Measurements from ENCODE around the gene EEF2K.
"Not testable (repeated sequence)": the region's sequence is repeated elsewhere in the genome, so short reads cannot be mapped to it uniquely, and the experiment has no call there.

EEF2K gene

GRCh38 chr16:22194707-22195444 is 11.2 kb upstream of the EEF2K start:
- H3K27me3 Mint-ChIP-seq: peaks cover 10% of the 10 kb centered on the region
- H3K27ac Mint-ChIP-seq: peak overlapping the region; percentile 5
- peaks cover 49% of the 10 kb centered on the region for H3K4me1 Mint-ChIP-seq (ENCODE audit: low read depth)
- H3K9me3 Mint-ChIP-seq: no peaks in the 10 kb centered on the region
- H3K36me3 Mint-ChIP-seq (ENCODE audit: low read depth): peaks cover 7% of the 10 kb centered on the region
- peak overlapping the region; percentile 67 for H3K4me3 Mint-ChIP-seq
- intact Hi-C loops (cut with micrococcal nuclease): loop anchor here (5.0 kb wide), 1 partner anchor 598 kb away; the partner anchor contains the start of gene METTL9

GRCh38 chr16:22195445-22195694 is 10.7 kb upstream of the EEF2K start:
- Mint-ChIP-seq H3K27me3 (peaks cover 10% of the 10 kb centered on the region), H3K4me3 (peak overlapping the region; percentile 67), H3K27ac (peak overlapping the region; percentile 5), H3K36me3 (ENCODE audit: low read depth) (peaks cover 7% of the 10 kb centered on the region), H3K9me3 (no peaks in the 10 kb centered on the region), H3K4me1 (ENCODE audit: low read depth) (peaks cover 46% of the 10 kb centered on the region)
- intact Hi-C loops (cut with micrococcal nuclease): no loop called here

- Mint-ChIP-seq H3K27me3 (peaks cover 10% of the 10 kb centered on the region), H3K27ac (peak overlapping the region; percentile 5), H3K4me1 (ENCODE audit: low read depth) (peaks cover 46% of the 10 kb centered on the region)
These were observed 10.2 kb upstream of the EEF2K start for GRCh38 chr16:22195695-22196558.

GRCh38 chr16:22196559-22197168 is 9.4 kb upstream of the EEF2K start:
- H3K27me3 Mint-ChIP-seq; H3K36me3 Mint-ChIP-seq (ENCODE audit: low read depth); H3K9me3 Mint-ChIP-seq; H3K27ac Mint-ChIP-seq; intact Hi-C loops (cut with micrococcal nuclease): not testable (repeated sequence)
- H3K4me3 Mint-ChIP-seq: peak overlapping the region; percentile 32
- peaks cover 46% of the 10 kb centered on the region for H3K4me1 Mint-ChIP-seq (ENCODE audit: low read depth)

More at GRCh38 chr16:22195695-22196558, 10.2 kb upstream of the EEF2K start:
- Mint-ChIP-seq H3K36me3 (ENCODE audit: low read depth) (peaks cover 5% of the 10 kb centered on the region), H3K4me3 (peak overlapping the region; percentile 67), H3K9me3 (no peaks in the 10 kb centered on the region)
- intact Hi-C loops (cut with micrococcal nuclease): no loop called here

- H3K27ac Mint-ChIP-seq: peak overlapping the region; percentile 90
- intact Hi-C loops (cut with micrococcal nuclease): no loop called here
- H3K4me3 Mint-ChIP-seq: no peak overlapping the region
- no peaks in the 10 kb centered on the region for H3K9me3 Mint-ChIP-seq
- H3K4me1 Mint-ChIP-seq (ENCODE audit: low read depth): peaks cover 32% of the 10 kb centered on the region
- H3K36me3 Mint-ChIP-seq (ENCODE audit: low read depth): no peaks in the 10 kb centered on the region
- H3K27me3 Mint-ChIP-seq: peaks cover 7% of the 10 kb centered on the region
These were observed 7.4 kb upstream of the EEF2K start for GRCh38 chr16:22198547-22199293.

GRCh38 chr16:22202261-22202637 is 3.8 kb upstream of the EEF2K start:
- Mint-ChIP-seq H3K4me3 (no peak overlapping the region), H3K27me3 (peaks cover 1% of the 10 kb centered on the region), H3K27ac (no peak overlapping the region), H3K4me1 (ENCODE audit: low read depth) (peaks cover 20% of the 10 kb centered on the region), H3K36me3 (ENCODE audit: low read depth) (peaks cover 12% of the 10 kb centered on the region), H3K9me3 (no peaks in the 10 kb centered on the region)
- intact Hi-C loops (cut with micrococcal nuclease): no loop called here

- peaks cover 29% of the 10 kb centered on the region for H3K4me1 Mint-ChIP-seq (ENCODE audit: low read depth)
- intact Hi-C loops (cut with micrococcal nuclease): no loop called here
These were observed 3.0 kb upstream of the EEF2K start for GRCh38 chr16:22203091-22203490.

GRCh38 chr16:22204091-22204655 is 1.9 kb upstream of the EEF2K start:
- intact Hi-C loops (cut with micrococcal nuclease): no loop called here
- H3K27ac Mint-ChIP-seq: no peak overlapping the region
- H3K9me3 Mint-ChIP-seq: no peaks in the 10 kb centered on the region
- no peaks in the 10 kb centered on the region for H3K27me3 Mint-ChIP-seq
- no peak overlapping the region for H3K4me3 Mint-ChIP-seq
- H3K36me3 Mint-ChIP-seq (ENCODE audit: low read depth): peaks cover 31% of the 10 kb centered on the region
- peaks cover 29% of the 10 kb centered on the region for H3K4me1 Mint-ChIP-seq (ENCODE audit: low read depth)

More at GRCh38 chr16:22203091-22203490, 3.0 kb upstream of the EEF2K start:
- H3K27me3 Mint-ChIP-seq: no peaks in the 10 kb centered on the region
- H3K27ac Mint-ChIP-seq: peak overlapping the region; percentile 20
- H3K4me3 Mint-ChIP-seq: no peak overlapping the region
- H3K9me3 Mint-ChIP-seq: no peaks in the 10 kb centered on the region
- H3K36me3 Mint-ChIP-seq (ENCODE audit: low read depth): peaks cover 20% of the 10 kb centered on the region

- peak overlapping the region; percentile 99 for H3K27ac Mint-ChIP-seq
- H3K4me3 Mint-ChIP-seq: peak overlapping the region; percentile 97
- intact Hi-C loops (cut with micrococcal nuclease): loop anchor here (2.0 kb wide), 1 partner anchor 15 kb away; no protein-coding TSS in a partner anchor
- peaks cover 45% of the 10 kb centered on the region for H3K36me3 Mint-ChIP-seq (ENCODE audit: low read depth)
- H3K9me3 Mint-ChIP-seq: no peaks in the 10 kb centered on the region
- no peaks in the 10 kb centered on the region for H3K27me3 Mint-ChIP-seq
- peaks cover 39% of the 10 kb centered on the region for H3K4me1 Mint-ChIP-seq (ENCODE audit: low read depth)
These were observed 483 bp upstream of the EEF2K start for GRCh38 chr16:22205577-22206012.

GRCh38 chr16:22206842-22207714 is 1.0 kb downstream of the EEF2K start:
- H3K36me3 Mint-ChIP-seq (ENCODE audit: low read depth): peaks cover 60% of the 10 kb centered on the region
- intact Hi-C loops (cut with micrococcal nuclease): loop anchor here (1.0 to 2.0 kb wide), 3 partner anchors 16 to 90 kb away; partner anchors contain the start of gene POLR3E
- no peaks in the 10 kb centered on the region for H3K9me3 Mint-ChIP-seq
- peak overlapping the region; percentile 97 for H3K4me3 Mint-ChIP-seq
- H3K4me1 Mint-ChIP-seq (ENCODE audit: low read depth): peaks cover 53% of the 10 kb centered on the region
- peak overlapping the region; percentile 99 for H3K27ac Mint-ChIP-seq
- no peaks in the 10 kb centered on the region for H3K27me3 Mint-ChIP-seq

GRCh38 chr16:22207715-22208360 is 1.8 kb downstream of the EEF2K start:
- peak overlapping the region; percentile 97 for H3K4me3 Mint-ChIP-seq
- intact Hi-C loops (cut with micrococcal nuclease): loop anchor here (1.0 to 2.0 kb wide), 3 partner anchors 17 to 89 kb away; partner anchors contain the start of gene POLR3E
- peaks cover 68% of the 10 kb centered on the region for H3K36me3 Mint-ChIP-seq (ENCODE audit: low read depth)
- peak overlapping the region; percentile 99 for H3K27ac Mint-ChIP-seq
- H3K9me3 Mint-ChIP-seq: no peaks in the 10 kb centered on the region
- H3K4me1 Mint-ChIP-seq (ENCODE audit: low read depth): peaks cover 53% of the 10 kb centered on the region
- no peaks in the 10 kb centered on the region for H3K27me3 Mint-ChIP-seq

GRCh38 chr16:22210285-22210684 is 4.2 kb downstream of the EEF2K start:
- peak overlapping the region; percentile 13 for H3K4me3 Mint-ChIP-seq
- no peaks in the 10 kb centered on the region for H3K9me3 Mint-ChIP-seq
- intact Hi-C loops (cut with micrococcal nuclease): no loop called here
- H3K27me3 Mint-ChIP-seq: no peaks in the 10 kb centered on the region
- H3K36me3 Mint-ChIP-seq (ENCODE audit: low read depth): peaks cover 92% of the 10 kb centered on the region
- peaks cover 72% of the 10 kb centered on the region for H3K4me1 Mint-ChIP-seq (ENCODE audit: low read depth)
- peak overlapping the region; percentile 99 for H3K27ac Mint-ChIP-seq
